Measurements from ENCODE around the gene OR1D5. TPM values are rescaled to one million over a fixed set of nuclear protein-coding genes. Genes with fewer than 3 reads are reported as not detected.

OR1D5 gene
- total and polyA plus RNA-seq, 4 donors = not detected

DNA sequence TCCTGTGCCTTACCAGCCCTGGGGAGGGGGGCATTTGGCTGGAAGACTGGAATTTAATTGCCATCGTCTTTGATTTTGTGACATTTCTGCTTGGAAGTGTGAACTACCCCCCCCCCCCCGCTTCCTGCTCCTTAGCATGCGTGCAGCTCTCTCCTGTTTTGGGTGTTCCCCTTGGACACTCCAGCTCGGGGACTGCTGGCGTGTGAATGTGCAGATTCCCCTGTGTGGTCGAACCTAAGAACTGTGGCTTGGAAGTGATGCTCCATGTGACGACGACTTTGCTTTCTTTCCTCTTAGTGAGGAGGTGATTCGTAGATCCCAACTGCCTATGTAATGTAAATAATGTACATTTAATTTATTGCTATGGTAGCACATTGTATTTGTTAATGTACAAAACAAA, 26.1 kb downstream of the OR1D5 start:
- 63 to 85% methylated on average over 9 of the region's 9 CpGs for WGBS, 2 donors
- H3K9ac ChIP-seq (ENCODE audit: insufficient read depth in 1 of 2, low read length in 2 of 2) = no peak overlapping the region
- no peak overlapping the region for H3K4me3 ChIP-seq
- ATAC-seq (ENCODE audit: insufficient read depth, low FRiP score) (no peak), DNase-seq (no peak)
- H3K4me1 ChIP-seq (ENCODE audit: control insufficient read depth in 5 of 5, insufficient read depth in 5 of 5, low read length in 5 of 5) = peaks cover 0 to 3% (median 0%) of the 10 kb centered on the region in 5 donors
- no peaks in the 10 kb centered on the region for H3K36me3 ChIP-seq (ENCODE audit: control insufficient read depth in 4 of 4, insufficient read depth in 4 of 4, low read length in 4 of 4)
- peaks cover 0 to 2% (median 0%) of the 10 kb centered on the region in 4 donors for H3K9me3 ChIP-seq (ENCODE audit: control insufficient read depth in 4 of 4, insufficient read depth in 3 of 4, low read length in 3 of 4)
- no peak overlapping the region for H3K27ac ChIP-seq (ENCODE audit: low read depth in 1 of 2, low read length in 1 of 2)
- no peaks in the 10 kb centered on the region for H3K27me3 ChIP-seq (ENCODE audit: control insufficient read depth in 3 of 3, insufficient read depth in 3 of 3, low read length in 2 of 3)
- TF ChIP-seq, protein P1, sequence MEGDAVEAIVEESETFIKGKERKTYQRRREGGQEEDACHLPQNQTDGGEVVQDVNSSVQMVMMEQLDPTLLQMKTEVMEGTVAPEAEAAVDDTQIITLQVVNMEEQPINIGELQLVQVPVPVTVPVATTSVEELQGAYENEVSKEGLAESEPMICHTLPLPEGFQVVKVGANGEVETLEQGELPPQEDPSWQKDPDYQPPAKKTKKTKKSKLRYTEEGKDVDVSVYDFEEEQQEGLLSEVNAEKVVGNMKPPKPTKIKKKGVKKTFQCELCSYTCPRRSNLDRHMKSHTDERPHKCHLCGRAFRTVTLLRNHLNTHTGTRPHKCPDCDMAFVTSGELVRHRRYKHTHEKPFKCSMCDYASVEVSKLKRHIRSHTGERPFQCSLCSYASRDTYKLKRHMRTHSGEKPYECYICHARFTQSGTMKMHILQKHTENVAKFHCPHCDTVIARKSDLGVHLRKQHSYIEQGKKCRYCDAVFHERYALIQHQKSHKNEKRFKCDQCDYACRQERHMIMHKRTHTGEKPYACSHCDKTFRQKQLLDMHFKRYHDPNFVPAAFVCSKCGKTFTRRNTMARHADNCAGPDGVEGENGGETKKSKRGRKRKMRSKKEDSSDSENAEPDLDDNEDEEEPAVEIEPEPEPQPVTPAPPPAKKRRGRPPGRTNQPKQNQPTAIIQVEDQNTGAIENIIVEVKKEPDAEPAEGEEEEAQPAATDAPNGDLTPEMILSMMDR (IDR thresholded peaks at IDR 0.05; ENCODE audit: control extremely low read depth, extremely low read depth) = no peak

DNA sequence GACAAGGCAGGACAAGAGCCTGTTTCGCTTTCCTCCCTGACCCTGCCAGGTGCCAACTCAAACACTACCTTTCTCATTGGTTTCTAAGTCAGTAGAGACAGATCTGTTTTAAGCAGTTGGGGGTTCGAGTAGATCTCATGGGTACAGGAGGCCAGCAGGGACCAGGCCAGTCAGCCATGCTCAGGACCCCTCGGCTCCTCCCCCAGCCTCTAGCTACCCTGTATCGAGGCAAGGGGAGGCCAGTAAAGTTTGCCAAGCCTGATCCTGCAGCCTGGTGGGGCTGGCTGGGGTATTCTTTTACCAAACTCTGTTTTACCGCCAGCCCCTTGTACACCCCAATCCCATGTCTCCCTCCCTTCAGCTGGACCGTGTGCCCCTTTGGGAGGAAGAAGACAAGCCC, 26.6 kb downstream of the OR1D5 start:
- 84 to 85% methylated on average over 6 of the region's 6 CpGs for WGBS, 2 donors
- Histone ChIP-seq H3K9ac (ENCODE audit: insufficient read depth in 1 of 2, low read length in 2 of 2) (no peak overlapping the region), H3K4me1 (ENCODE audit: control insufficient read depth in 5 of 5, insufficient read depth in 5 of 5, low read length in 5 of 5) (peaks cover 0 to 3% (median 0%) of the 10 kb centered on the region in 5 donors), H3K27ac (ENCODE audit: low read depth in 1 of 2, low read length in 1 of 2) (no peak overlapping the region), H3K27me3 (ENCODE audit: control insufficient read depth in 3 of 3, insufficient read depth in 3 of 3, low read length in 2 of 3) (no peaks in the 10 kb centered on the region), H3K4me3 (no peak overlapping the region), H3K9me3 (ENCODE audit: control insufficient read depth in 4 of 4, insufficient read depth in 3 of 4, low read length in 3 of 4) (peaks cover 0 to 2% (median 0%) of the 10 kb centered on the region in 4 donors), H3K36me3 (ENCODE audit: control insufficient read depth in 4 of 4, insufficient read depth in 4 of 4, low read length in 4 of 4) (no peaks in the 10 kb centered on the region)
- TF ChIP-seq, protein P1 (IDR thresholded peaks at IDR 0.05; ENCODE audit: control extremely low read depth, extremely low read depth) = no peak
- no peak for ATAC-seq (ENCODE audit: insufficient read depth, low FRiP score)
- no peak for DNase-seq

DNA sequence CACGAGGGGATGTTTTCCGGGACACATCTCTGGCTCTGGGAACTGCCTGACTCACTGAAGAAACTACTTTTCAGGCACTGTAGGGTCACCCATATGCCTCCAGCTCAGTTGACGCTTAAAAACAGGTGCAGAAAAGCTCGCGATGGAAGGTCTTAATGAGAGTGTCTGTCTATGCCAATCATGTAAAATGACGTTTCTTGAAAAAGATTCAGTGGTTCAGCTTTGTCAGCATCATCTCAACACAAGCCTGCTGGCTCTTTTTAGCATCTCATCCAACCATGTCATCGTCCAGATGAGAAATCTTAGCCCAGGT, 27.5 kb downstream of the OR1D5 start:
- peaks cover 0 to 3% (median 0%) of the 10 kb centered on the region in 5 donors for H3K4me1 ChIP-seq (ENCODE audit: control insufficient read depth in 5 of 5, insufficient read depth in 5 of 5, low read length in 5 of 5)
- 87 to 96% methylated on average over 7 of the region's 7 CpGs for WGBS, 2 donors

More for the DNA sequence above, 27.5 kb downstream of the OR1D5 start:
- DNase-seq (no peak), ATAC-seq (ENCODE audit: insufficient read depth, low FRiP score) (no peak)
- H3K27ac ChIP-seq (ENCODE audit: low read depth in 1 of 2, low read length in 1 of 2) = no peak overlapping the region
- no peaks in the 10 kb centered on the region for H3K36me3 ChIP-seq (ENCODE audit: control insufficient read depth in 4 of 4, insufficient read depth in 4 of 4, low read length in 4 of 4)
- TF ChIP-seq, protein P1 (IDR thresholded peaks at IDR 0.05; ENCODE audit: control extremely low read depth, extremely low read depth) = no peak
- no peak overlapping the region for H3K9ac ChIP-seq (ENCODE audit: insufficient read depth in 1 of 2, low read length in 2 of 2)
- H3K4me3 ChIP-seq = no peak overlapping the region
- H3K27me3 ChIP-seq (ENCODE audit: control insufficient read depth in 3 of 3, insufficient read depth in 3 of 3, low read length in 2 of 3) = no peaks in the 10 kb centered on the region
- no peaks in the 10 kb centered on the region for H3K9me3 ChIP-seq (ENCODE audit: control insufficient read depth in 4 of 4, insufficient read depth in 3 of 4, low read length in 3 of 4)
